Esophagus squamous epithelium (tissue), 4 donors: ENCODE measurements around the gene C5orf58.

ENCODE experiments used
- POLR2A ChIP-seq, 4 donors: fragments of 450-650 bp; IDR thresholded peaks; one replicate each; pipeline ENCODE4 v1.6.1; 2017; ENCODE audit warnings: antibody characterized with exemption in 4 of 4, mild to moderate bottlenecking in 4 of 4, moderate library complexity in 3 of 4
- TF ChIP-seq, protein P1 (sequence below), 6 experiments: fragments of 450-650 bp in 4 of 6; fragments of 200-600 bp in 2 of 6; sonication (generic) in 2 of 6; IDR thresholded peaks; one replicate each; pipeline ENCODE4 v1.5.1; 2016 to 2019; ENCODE audit warnings: antibody characterized with exemption in 6 of 6, mild to moderate bottlenecking in 4 of 6, moderate library complexity in 4 of 6

DNA sequence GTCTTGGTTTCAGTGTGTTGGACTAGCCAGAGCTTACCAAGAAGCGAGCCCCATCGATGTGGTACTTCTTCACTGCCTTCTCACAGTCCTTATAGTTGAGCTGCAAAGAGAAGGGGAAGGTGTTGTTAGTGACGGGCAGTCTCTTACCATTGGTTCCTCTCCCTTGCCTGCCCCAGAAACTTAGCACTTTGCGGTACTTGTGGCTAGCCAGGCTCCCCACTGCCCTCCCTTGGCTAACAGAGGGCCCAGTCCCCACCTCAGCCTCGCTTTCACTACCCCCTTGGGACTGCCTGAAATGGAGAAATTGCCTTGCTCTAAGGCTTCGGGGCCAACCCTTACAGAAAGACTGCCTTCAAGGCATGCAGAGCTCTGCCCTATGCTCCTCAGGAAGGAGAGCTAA, 60.5 kb downstream of the C5orf58 start:
- TF ChIP-seq, protein P1, sequence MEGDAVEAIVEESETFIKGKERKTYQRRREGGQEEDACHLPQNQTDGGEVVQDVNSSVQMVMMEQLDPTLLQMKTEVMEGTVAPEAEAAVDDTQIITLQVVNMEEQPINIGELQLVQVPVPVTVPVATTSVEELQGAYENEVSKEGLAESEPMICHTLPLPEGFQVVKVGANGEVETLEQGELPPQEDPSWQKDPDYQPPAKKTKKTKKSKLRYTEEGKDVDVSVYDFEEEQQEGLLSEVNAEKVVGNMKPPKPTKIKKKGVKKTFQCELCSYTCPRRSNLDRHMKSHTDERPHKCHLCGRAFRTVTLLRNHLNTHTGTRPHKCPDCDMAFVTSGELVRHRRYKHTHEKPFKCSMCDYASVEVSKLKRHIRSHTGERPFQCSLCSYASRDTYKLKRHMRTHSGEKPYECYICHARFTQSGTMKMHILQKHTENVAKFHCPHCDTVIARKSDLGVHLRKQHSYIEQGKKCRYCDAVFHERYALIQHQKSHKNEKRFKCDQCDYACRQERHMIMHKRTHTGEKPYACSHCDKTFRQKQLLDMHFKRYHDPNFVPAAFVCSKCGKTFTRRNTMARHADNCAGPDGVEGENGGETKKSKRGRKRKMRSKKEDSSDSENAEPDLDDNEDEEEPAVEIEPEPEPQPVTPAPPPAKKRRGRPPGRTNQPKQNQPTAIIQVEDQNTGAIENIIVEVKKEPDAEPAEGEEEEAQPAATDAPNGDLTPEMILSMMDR (IDR thresholded peaks at IDR 0.05) = no peak
- TF ChIP-seq POLR2A (IDR thresholded peaks at IDR 0.05) = no peak
